K562 (cell line): ENCODE measurements around the gene KIF3A. TPM values are rescaled to one million over a fixed set of nuclear protein-coding genes. Genes with fewer than 3 reads are reported as not detected.

ENCODE experiments used
- AFF1 ChIP-seq, 2 experiments: fragments of 450-650 bp; IDR thresholded peaks; 2 replicates each; pipeline ENCODE4 v1.6.1; 2018; ENCODE audit warnings: mild to moderate bottlenecking in 2 of 2, low read depth in 1 of 2; ENCODE audit not compliant: partially characterized antibody in 2 of 2
- CBX5 ChIP-seq: IDR thresholded peaks from 2 replicates; pipeline ENCODE4 v1.6.1; 2014; ENCODE audit warnings: low read depth, borderline replicate concordance
- HCFC1 ChIP-seq: IDR thresholded peaks from 2 replicates; pipeline ENCODE4 v1.6.1; 2012; ENCODE audit warnings: low read depth, low read length, improper control_type of control experiment
- HDAC8 ChIP-seq: fragments of 450-650 bp; IDR thresholded peaks from 2 replicates; pipeline ENCODE4 v1.6.1; 2016; ENCODE audit warnings: mild to moderate bottlenecking, missing genetic modification characterization, moderate library complexity, missing compliant biosample characterization
- HIVEP1 ChIP-seq: fragments of 250-450 bp; sonication (Bioruptor Pico); IDR thresholded peaks from 2 replicates; pipeline ENCODE4 v1.4.0; 2020; ENCODE audit warnings: mild to moderate bottlenecking
- HMG20B ChIP-seq: fragments of 250-450 bp; sonication (Bioruptor Pico); IDR thresholded peaks from 2 replicates; pipeline ENCODE4 v1.5.0; 2021; ENCODE audit warnings: mild to moderate bottlenecking
- JUND ChIP-seq, 2 experiments: IDR thresholded peaks; 2 replicates in 1 of 2; 3 replicates in 1 of 2; pipeline ENCODE4 v1.6.1; 2011; ENCODE audit warnings: borderline replicate concordance in 2 of 2, low read depth in 2 of 2, low read length in 2 of 2, improper control_type of control experiment in 1 of 2, missing biosample characterization in 1 of 2, missing genetic modification characterization in 1 of 2, missing genetic modification reagents in 1 of 2
- KLF1 ChIP-seq: fragments of 450-650 bp; IDR thresholded peaks from 2 replicates; pipeline ENCODE4 v1.6.1; 2016; ENCODE audit warnings: missing genetic modification characterization, missing compliant biosample characterization
- NR4A1 ChIP-seq, 2 experiments: fragments of 250-450 bp in 1 of 2; fragments of 450-650 bp in 1 of 2; sonication (Bioruptor Pico) in 1 of 2; IDR thresholded peaks; 2 replicates each; pipeline versions ENCODE4 v1.4.0 to v1.6.1; 2016 to 2020; ENCODE audit warnings: mild to moderate bottlenecking in 2 of 2, missing compliant biosample characterization in 1 of 2, missing genetic modification characterization in 1 of 2, moderate library complexity in 1 of 2
- NRF1 ChIP-seq, 2 experiments: fragments of 450-650 bp; IDR thresholded peaks in 1 of 2; conservative IDR thresholded peaks in 1 of 2; 2 replicates each; pipeline ENCODE4 v1.6.1; 2014; ENCODE audit warnings: mild to moderate bottlenecking in 2 of 2
- PKNOX1 ChIP-seq: fragments of 450-650 bp; IDR thresholded peaks from 2 replicates; pipeline ENCODE4 v1.6.1; 2016
- PURB ChIP-seq: sonication (generic); formaldehyde crosslinking; IDR thresholded peaks from 2 replicates; pipeline ENCODE4 v1.9.0; 2021; ENCODE audit warnings: low read depth, mild to moderate bottlenecking, missing genetic modification reagents
- SMAD1 ChIP-seq: fragments of 150-350 bp; IDR thresholded peaks from 2 replicates; pipeline ENCODE4 v1.6.1; 2014; ENCODE audit warnings: low read length, low read depth; ENCODE audit not compliant: partially characterized antibody
- SMC3 ChIP-seq: conservative IDR thresholded peaks from 2 replicates; pipeline ENCODE4 v1.6.1; 2011; ENCODE audit warnings: low read depth, low read length, improper control_type of control experiment; ENCODE audit not compliant: insufficient read depth
- TGIF2 ChIP-seq: sonication (generic); formaldehyde crosslinking; IDR thresholded peaks from 2 replicates; pipeline ENCODE4 v1.8.1; 2022; ENCODE audit warnings: mild to moderate bottlenecking, missing genetic modification reagents, moderate library complexity
- ZNF253 ChIP-seq: fragments of 250-450 bp; sonication (Bioruptor Pico); conservative IDR thresholded peaks from 2 replicates; pipeline ENCODE4 v1.6.1; 2021; ENCODE audit warnings: mild to moderate bottlenecking
- ZNF263 ChIP-seq: sonication (generic); formaldehyde crosslinking; IDR thresholded peaks from 2 replicates; pipeline ENCODE4 v1.8.0; 2022; ENCODE audit warnings: mild to moderate bottlenecking, missing genetic modification reagents, borderline replicate concordance
- ZNF311 ChIP-seq: fragments of 250-450 bp; sonication (Bioruptor Pico); IDR thresholded peaks from 2 replicates; pipeline ENCODE4 v1.4.0; 2020; ENCODE audit warnings: mild to moderate bottlenecking, moderate library complexity
- ZNF589 ChIP-seq: fragments of 200-800 bp; sonication (Bioruptor generic); IDR thresholded peaks from 2 replicates; pipeline ENCODE4 v1.6.1; 2016; ENCODE audit warnings: low read depth, missing genetic modification characterization, missing compliant biosample characterization
- ZNF764 ChIP-seq: fragments of 250-450 bp; sonication (Bioruptor Pico); IDR thresholded peaks from 2 replicates; pipeline ENCODE4 v1.4.0; 2020; ENCODE audit warnings: low read depth, mild to moderate bottlenecking, moderate library complexity
- polyA plus RNA-seq, 8 experiments: library from polyadenylated mRNA; depleted of rRNA in 4 of 8; stranded (reverse) in 5 of 8; unstranded in 3 of 8; fragments of >200 nt; fragmentation: Nextera tagmentation in 2 of 8; fragmentation: Illumina TruSeq in 1 of 8; extraction: Ambion mirVana in 2 of 8; extraction: Trizol in 1 of 8; gene quantifications; 2 replicates each; pipeline versions ENCODE4 v1.2.1 to v1.2.3, GENCODE V29; 2011 to 2014; ENCODE audit warnings: inconsistent platforms in 1 of 8, missing spikeins in 1 of 8
- total RNA-seq, 7 experiments: library from RNA; depleted of rRNA in 6 of 7; stranded (reverse); fragments of >200 nt in 6 of 7; fragmentation: Illumina TruSeq in 2 of 7; extraction: Trizol in 2 of 7; gene quantifications; 2 replicates each; pipeline versions ENCODE4 v1.2.1 to v1.2.3, GENCODE V29; 2011 to 2021; ENCODE audit warnings: low replicate concordance in 1 of 7
- TF ChIP-seq, protein P1 (sequence below), 2 experiments: fragments of 450-650 bp; IDR thresholded peaks; 2 replicates each; pipeline ENCODE4 v1.6.1; 2016

Gene KIF3A
- total and polyA plus RNA-seq, 9 of the 15 experiments (the other 6 are each of a cell fraction or from before 2014, with no cell fraction given): 1.5 to 7.8 (median 6.0) TPM

GRCh38 chr5:132662925-132663770 is 74.2 kb downstream of the KIF3A start (continued):
- TF ChIP-seq PKNOX1 (peak; percentile 91), ZNF764 (CRISPR knock-in tag) (no peak), KLF1 (no peak), SMC3 (no peak), PURB (CRISPR knock-in tag) (no peak), HCFC1 (no peak), ZNF253 (CRISPR knock-in tag) (no peak), NRF1 (conservative IDR thresholded peaks at IDR 0.05 in 1 of 2, IDR thresholded peaks at IDR 0.05 in 1 of 2) (peak in 1 of 2 experiments; percentile 38; a peak in 1 of 4 replicates), NR4A1 (CRISPR knock-in tag; IDR thresholded peaks at IDR 0.05) (no peak), NR4A1 (tag; IDR thresholded peaks at IDR 0.05) (peak; percentile 61), CBX5 (no peak), ZNF263 (CRISPR knock-in tag) (no peak), ZNF311 (CRISPR knock-in tag) (no peak; the same call in 1 of the 2 replicates), ZNF589 (CRISPR knock-in tag) (no peak), HIVEP1 (CRISPR knock-in tag) (no peak), TGIF2 (CRISPR knock-in tag) (no peak), HMG20B (CRISPR knock-in tag) (no peak), JUND (IDR thresholded peaks at IDR 0.05; ENCODE audit: borderline replicate concordance, low read depth, low read length) (no peak), JUND (tag; IDR thresholded peaks at IDR 0.05; ENCODE audit: borderline replicate concordance, low read depth, low read length) (no peak; the same call in 2 of the 3 replicates), HDAC8 (no peak), SMAD1 (no peak), AFF1 (IDR thresholded peaks at IDR 0.05; ENCODE audit: low read depth in 1 of 2, partially characterized antibody in 2 of 2) (no peak)
- TF ChIP-seq, protein P1, sequence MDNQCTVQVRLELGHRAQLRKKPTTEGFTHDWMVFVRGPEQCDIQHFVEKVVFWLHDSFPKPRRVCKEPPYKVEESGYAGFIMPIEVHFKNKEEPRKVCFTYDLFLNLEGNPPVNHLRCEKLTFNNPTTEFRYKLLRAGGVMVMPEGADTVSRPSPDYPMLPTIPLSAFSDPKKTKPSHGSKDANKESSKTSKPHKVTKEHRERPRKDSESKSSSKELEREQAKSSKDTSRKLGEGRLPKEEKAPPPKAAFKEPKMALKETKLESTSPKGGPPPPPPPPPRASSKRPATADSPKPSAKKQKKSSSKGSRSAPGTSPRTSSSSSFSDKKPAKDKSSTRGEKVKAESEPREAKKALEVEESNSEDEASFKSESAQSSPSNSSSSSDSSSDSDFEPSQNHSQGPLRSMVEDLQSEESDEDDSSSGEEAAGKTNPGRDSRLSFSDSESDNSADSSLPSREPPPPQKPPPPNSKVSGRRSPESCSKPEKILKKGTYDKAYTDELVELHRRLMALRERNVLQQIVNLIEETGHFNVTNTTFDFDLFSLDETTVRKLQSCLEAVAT (IDR thresholded peaks at IDR 0.05): no peak
